PC-3 (cell line): Measurements from ENCODE around the gene ABHD2.

Source experiments
- EZH2 ChIP-seq: fragments of 300-600 bp; sonication (generic); IDR thresholded peaks from one replicate; pipeline ENCODE4 v1.6.1; 2017; ENCODE audit warnings: antibody characterized with exemption, mild to moderate bottlenecking, low read length; ENCODE audit not compliant: unreplicated experiment
- EZH2phosphoT487 ChIP-seq: fragments of 300-600 bp; sonication (generic); IDR thresholded peaks from 2 replicates; pipeline ENCODE4 v1.6.1; 2018; ENCODE audit warnings: mild to moderate bottlenecking, antibody characterized with exemption, low read length, borderline replicate concordance
- TF ChIP-seq, protein P1 (sequence below): fragments of 300-600 bp; sonication (generic); conservative IDR thresholded peaks from 2 replicates; pipeline ENCODE4 v1.5.1; 2017; ENCODE audit warnings: antibody characterized with exemption, low read depth, mild to moderate bottlenecking, low read length

DNA sequence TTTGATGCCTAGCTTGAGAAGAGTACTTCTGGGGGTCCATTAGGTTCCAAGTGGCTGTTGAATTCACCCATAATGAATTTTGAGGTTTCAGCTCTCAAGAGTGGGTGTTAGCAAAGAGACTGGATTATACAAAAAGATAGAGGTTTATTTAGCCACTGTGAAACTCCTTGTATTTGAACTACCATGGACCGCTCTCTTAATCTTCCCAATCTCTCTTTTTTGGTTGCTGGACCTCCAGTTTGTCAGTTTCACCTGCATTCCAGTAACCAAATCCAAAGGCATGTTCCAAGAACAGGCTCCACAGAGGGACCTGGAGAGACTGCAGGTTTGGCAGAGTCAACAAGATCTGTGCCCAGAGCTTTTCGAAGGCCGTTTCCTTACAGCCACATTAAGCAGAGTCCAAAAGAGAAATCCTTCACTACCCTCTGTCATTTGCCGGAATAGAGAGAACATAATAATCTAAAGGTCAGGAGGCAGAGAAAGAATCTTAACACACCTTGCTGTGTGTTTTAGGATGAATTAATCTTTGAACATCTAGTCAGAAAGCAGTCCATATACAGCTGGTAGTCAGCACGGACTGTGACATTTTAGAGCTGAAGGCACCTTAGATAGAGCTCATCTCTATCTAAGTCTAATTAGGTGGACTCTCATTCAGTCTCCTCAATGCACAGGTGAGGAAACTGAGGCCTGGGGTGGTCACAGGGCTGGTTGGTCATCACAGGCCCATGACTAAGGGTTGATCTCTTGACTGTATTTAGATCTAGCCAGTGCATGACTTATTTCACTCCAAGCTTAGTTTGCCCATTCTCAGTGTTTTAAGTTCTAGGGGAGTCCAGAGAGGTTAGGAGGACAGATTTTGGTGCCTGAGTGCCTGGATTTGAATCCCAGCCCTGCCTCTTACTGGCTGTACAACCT is 1.3 kb downstream of the ABHD2 start:
- TF ChIP-seq, protein P1, sequence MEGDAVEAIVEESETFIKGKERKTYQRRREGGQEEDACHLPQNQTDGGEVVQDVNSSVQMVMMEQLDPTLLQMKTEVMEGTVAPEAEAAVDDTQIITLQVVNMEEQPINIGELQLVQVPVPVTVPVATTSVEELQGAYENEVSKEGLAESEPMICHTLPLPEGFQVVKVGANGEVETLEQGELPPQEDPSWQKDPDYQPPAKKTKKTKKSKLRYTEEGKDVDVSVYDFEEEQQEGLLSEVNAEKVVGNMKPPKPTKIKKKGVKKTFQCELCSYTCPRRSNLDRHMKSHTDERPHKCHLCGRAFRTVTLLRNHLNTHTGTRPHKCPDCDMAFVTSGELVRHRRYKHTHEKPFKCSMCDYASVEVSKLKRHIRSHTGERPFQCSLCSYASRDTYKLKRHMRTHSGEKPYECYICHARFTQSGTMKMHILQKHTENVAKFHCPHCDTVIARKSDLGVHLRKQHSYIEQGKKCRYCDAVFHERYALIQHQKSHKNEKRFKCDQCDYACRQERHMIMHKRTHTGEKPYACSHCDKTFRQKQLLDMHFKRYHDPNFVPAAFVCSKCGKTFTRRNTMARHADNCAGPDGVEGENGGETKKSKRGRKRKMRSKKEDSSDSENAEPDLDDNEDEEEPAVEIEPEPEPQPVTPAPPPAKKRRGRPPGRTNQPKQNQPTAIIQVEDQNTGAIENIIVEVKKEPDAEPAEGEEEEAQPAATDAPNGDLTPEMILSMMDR: no peak
- TF ChIP-seq EZH2 (no peak), EZH2phosphoT487 (no peak)
